NCI-H1048 (cell line): Measurements from ENCODE around the gene LIPE.

ENCODE experiments used
- DNase-seq: peaks from one replicate; lab custom pipeline; 2025; lab: John Stamatoyannopoulos, UW

LIPE gene

DNA sequence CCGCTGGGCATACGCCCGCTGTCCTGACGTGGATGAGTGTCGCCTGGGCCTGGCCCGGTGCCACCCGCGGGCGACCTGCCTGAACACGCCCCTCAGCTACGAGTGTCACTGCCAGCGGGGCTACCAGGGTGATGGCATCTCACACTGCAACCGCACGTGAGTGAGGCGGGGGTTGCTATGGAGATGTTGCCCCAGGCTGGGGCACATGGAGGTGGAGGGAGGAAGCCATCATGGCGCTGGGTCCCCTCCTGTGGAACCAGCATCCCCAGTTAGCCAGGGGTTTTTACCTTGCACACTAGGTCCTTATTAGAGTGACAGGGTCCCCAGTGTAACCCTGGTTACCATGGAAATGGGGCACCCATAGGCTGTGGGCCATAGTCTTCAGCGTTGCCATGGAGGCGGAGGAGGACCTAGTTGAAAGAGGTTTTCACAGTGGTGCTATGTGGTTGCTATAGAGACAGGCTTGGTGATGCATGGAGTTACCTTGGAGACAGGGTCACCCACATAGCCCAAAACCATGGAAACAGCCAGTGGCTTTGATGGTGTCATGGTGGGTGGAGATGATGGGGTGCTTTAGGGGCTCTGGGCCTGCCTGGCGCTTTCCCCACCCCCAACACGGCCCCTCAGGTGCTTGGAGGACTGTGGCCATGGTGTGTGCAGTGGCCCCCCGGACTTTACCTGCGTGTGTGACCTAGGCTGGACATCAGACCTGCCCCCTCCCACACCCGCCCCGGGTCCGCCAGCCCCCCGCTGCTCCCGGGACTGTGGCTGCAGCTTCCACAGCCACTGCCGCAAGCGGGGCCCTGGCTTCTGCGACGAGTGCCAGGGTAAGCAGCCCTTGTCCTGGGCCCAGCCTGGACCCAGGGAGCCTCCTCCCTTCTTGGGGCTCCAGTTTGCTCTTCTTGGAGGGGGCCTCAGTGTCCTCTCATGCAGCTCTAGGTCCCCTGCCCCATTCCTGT lies 74.6 kb downstream of the LIPE start:
- DNase-seq, result no peak
